PC-9 (cell line): Measurements from ENCODE around the gene PLCB3. TPM values are rescaled to one million over a fixed set of nuclear protein-coding genes. Genes with fewer than 3 reads are reported as not detected.

ENCODE experiments used
- BruUV-seq: library from RNA; stranded (reverse); fragments of 400-500 nt; replicated peaks from 2 replicates; lab custom pipeline; 2021; lab: Mats Ljungman, UMichigan
- CTCF ChIA-PET: fragments of 300-600 bp; sonication (Branson Sonifier 250); formaldehyde crosslinking; loops from one replicate; lab custom pipeline; 2022; ENCODE audit warnings: antibody characterized with exemption; lab: Charles Lee
- POLR2A ChIA-PET: fragments of 300-600 bp; sonication (Branson Sonifier 250); formaldehyde crosslinking; loops from one replicate; lab custom pipeline; 2022; ENCODE audit warnings: antibody characterized with exemption; ENCODE audit not compliant: unreplicated experiment; lab: Charles Lee
- DNase-seq, 2 experiments: peaks; one replicate each; pipeline versions ENCODE4 v3.0.0 to v3.0.0-alpha.2; 2015 to 2022; ENCODE audit warnings: mixed read lengths in 1 of 2
- H2AFZ ChIP-seq: fragments of 200-600 bp; sonication (generic); 2 replicates; pipeline ENCODE4 v1.8.1; 2017; ENCODE audit warnings: antibody characterized with exemption
- H3F3A ChIP-seq: fragments of 200-600 bp; sonication (generic); 2 replicates; pipeline ENCODE4 v1.8.1; 2017; ENCODE audit warnings: antibody characterized with exemption, mild to moderate bottlenecking, low read depth; ENCODE audit not compliant: insufficient read depth
- H3K27ac ChIP-seq: fragments of 200-600 bp; sonication (generic); 2 replicates; pipeline ENCODE4 v1.6.1; 2016; ENCODE audit warnings: mixed run types
- H3K27me3 ChIP-seq: fragments of 200-600 bp; sonication (generic); 2 replicates; pipeline ENCODE4 v1.6.1; 2016; ENCODE audit warnings: low read depth, mixed run types; ENCODE audit not compliant: insufficient read depth
- H3K36me3 ChIP-seq: fragments of 200-600 bp; sonication (generic); 2 replicates; pipeline ENCODE4 v1.6.1; 2016; ENCODE audit warnings: low read depth, mixed run types
- H3K4me1 ChIP-seq: fragments of 200-600 bp; sonication (generic); replicated peaks from 2 replicates; pipeline ENCODE4 v1.6.1; 2016; ENCODE audit warnings: mixed run types; ENCODE audit not compliant: insufficient read depth
- H3K4me2 ChIP-seq: fragments of 200-600 bp; sonication (generic); 2 replicates; pipeline ENCODE4 v1.6.1; 2017; ENCODE audit warnings: mixed run types
- H3K4me3 ChIP-seq: fragments of 200-600 bp; sonication (generic); 2 replicates; pipeline ENCODE4 v1.6.1; 2016; ENCODE audit warnings: mixed run types
- H3K79me2 ChIP-seq: fragments of 200-600 bp; sonication (generic); 2 replicates; pipeline ENCODE4 v1.6.1; 2017; ENCODE audit warnings: low read depth, mixed run types
- H3K9me2 ChIP-seq: fragments of 200-600 bp; sonication (generic); 2 replicates; pipeline ENCODE4 v1.8.1; 2017; ENCODE audit warnings: mild to moderate bottlenecking; ENCODE audit not compliant: insufficient read depth
- H3K9me3 ChIP-seq: fragments of 200-600 bp; sonication (generic); 2 replicates; pipeline ENCODE4 v1.8.1; 2016; ENCODE audit warnings: low read depth; ENCODE audit not compliant: insufficient read depth
- H4K20me1 ChIP-seq: fragments of 200-600 bp; sonication (generic); 2 replicates; pipeline ENCODE4 v1.8.1; 2017; ENCODE audit not compliant: insufficient read depth
- EZH2 ChIP-seq: fragments of 200-600 bp; sonication (generic); IDR thresholded peaks from 2 replicates; pipeline ENCODE4 v1.8.0; 2017; ENCODE audit warnings: antibody characterized with exemption, low read depth
- intact Hi-C: fragments of 100-400 bp; cut with micrococcal nuclease; formaldehyde crosslinking; loops from one replicate; pipeline ENCODE4 v1.10.0; 2022; ENCODE audit not compliant: unreplicated experiment
- total RNA-seq: library from RNA; stranded (reverse); gene quantifications from 2 replicates; pipeline ENCODE4 v1.2.3, GENCODE V29; 2021
- TF ChIP-seq, protein P1 (sequence below): fragments of 200-600 bp; sonication (generic); conservative IDR thresholded peaks from 2 replicates; pipeline ENCODE4 v1.6.1; 2017; ENCODE audit warnings: mixed run types, antibody characterized with exemption, mild to moderate bottlenecking, moderate library complexity

The PLCB3 gene
- total RNA-seq, 1 experiment from 2014 or later = 79.6 TPM

DNA sequence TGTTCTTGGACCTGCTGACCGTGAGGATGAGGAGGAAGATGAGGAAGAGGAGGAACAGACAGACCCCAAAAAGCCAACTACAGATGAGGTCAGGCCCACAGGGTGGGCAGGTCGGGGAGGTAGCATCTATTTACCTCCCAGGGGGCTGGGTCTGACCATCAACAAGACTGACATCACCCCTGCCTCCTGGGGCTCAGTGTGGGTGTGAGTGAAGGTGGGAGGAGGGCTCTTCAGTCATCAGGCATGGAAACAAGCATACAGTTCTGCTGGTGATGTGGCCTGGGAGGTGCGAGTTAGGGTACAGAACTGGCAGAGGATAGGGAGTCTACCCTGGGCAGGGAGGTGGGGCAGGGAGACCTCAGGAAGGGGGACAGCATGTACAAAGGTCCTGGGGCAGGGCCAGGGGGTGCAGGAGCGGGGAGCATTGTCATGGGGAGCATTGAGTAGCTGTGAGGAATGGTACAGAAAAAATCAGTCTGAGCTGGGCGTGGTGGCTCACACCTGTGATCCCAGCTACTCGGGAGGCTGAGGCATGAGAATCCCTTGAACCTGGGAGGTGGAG, 8.9 kb downstream of the PLCB3 start:
- ChIA-PET POLR2A (no interaction called here), CTCF (interaction anchor here (0.7 kb wide), 1 partner anchor 23 kb away, joined by 3 read pairs; no protein-coding TSS in a partner anchor)
- no TSS peak for BruUV-seq
- Histone ChIP-seq H4K20me1 (no peaks in the 10 kb centered on the region), H2AFZ (no peak overlapping the region), H3K27ac (no peak overlapping the region), H3F3A (peaks cover 6% of the 10 kb centered on the region; the same call in 1 of the 2 replicates), H3K4me3 (no peak overlapping the region), H3K9me3 (no peaks in the 10 kb centered on the region), H3K4me2 (no peak overlapping the region), H3K4me1 (no peaks in the 10 kb centered on the region), H3K79me2 (no peaks in the 10 kb centered on the region), H3K9me2 (no peaks in the 10 kb centered on the region), H3K27me3 (no peaks in the 10 kb centered on the region), H3K36me3 (peaks cover 14% of the 10 kb centered on the region; the same call in 1 of the 2 replicates)
- intact Hi-C loops = no loop called here
- TF ChIP-seq, protein P1, sequence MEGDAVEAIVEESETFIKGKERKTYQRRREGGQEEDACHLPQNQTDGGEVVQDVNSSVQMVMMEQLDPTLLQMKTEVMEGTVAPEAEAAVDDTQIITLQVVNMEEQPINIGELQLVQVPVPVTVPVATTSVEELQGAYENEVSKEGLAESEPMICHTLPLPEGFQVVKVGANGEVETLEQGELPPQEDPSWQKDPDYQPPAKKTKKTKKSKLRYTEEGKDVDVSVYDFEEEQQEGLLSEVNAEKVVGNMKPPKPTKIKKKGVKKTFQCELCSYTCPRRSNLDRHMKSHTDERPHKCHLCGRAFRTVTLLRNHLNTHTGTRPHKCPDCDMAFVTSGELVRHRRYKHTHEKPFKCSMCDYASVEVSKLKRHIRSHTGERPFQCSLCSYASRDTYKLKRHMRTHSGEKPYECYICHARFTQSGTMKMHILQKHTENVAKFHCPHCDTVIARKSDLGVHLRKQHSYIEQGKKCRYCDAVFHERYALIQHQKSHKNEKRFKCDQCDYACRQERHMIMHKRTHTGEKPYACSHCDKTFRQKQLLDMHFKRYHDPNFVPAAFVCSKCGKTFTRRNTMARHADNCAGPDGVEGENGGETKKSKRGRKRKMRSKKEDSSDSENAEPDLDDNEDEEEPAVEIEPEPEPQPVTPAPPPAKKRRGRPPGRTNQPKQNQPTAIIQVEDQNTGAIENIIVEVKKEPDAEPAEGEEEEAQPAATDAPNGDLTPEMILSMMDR = no peak
- TF ChIP-seq EZH2 = no peak
- peak in 1 of 2 experiments; percentile 31 for DNase-seq

DNA sequence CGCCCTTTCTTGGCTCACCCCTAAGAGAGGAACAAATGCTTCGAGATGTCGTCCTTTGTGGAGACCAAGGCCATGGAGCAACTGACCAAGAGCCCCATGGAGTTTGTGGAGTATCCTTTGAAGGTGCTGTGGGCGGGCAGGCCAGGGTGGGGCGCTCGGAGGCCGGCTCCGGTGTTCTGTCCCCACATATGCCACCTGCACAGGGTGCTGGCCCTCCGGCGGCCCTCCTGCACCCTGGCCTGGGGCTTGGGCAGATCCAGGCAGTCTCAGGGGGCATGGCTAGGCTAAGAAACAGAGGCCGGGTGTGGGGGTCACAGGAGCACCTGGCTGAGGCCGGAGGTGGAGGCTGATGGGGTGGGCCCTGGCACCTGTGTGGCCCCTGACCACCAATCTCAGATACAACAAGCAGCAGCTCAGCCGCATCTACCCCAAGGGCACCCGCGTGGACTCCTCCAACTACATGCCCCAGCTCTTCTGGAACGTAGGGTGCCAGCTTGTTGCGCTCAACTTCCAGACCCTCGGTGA, 10.3 kb downstream of the PLCB3 start:
- no peaks in the 10 kb centered on the region for H4K20me1 ChIP-seq
- BruUV-seq = no TSS peak
- H3K4me2 ChIP-seq = no peak overlapping the region
- POLR2A ChIA-PET = no interaction called here
- H3K9me3 ChIP-seq = no peaks in the 10 kb centered on the region
- H3K9me2 ChIP-seq = no peaks in the 10 kb centered on the region
- CTCF ChIA-PET = no interaction called here
- H3K4me3 ChIP-seq = no peak overlapping the region
- H3K27me3 ChIP-seq = no peaks in the 10 kb centered on the region
- no peak overlapping the region for H3K27ac ChIP-seq
- no peaks in the 10 kb centered on the region for H3K4me1 ChIP-seq
- intact Hi-C loops = no loop called here
- H3F3A ChIP-seq = peaks cover 6% of the 10 kb centered on the region; the same call in 1 of the 2 replicates
- no peaks in the 10 kb centered on the region for H3K79me2 ChIP-seq
- peaks cover 10% of the 10 kb centered on the region; the same call in 1 of the 2 replicates for H3K36me3 ChIP-seq
- TF ChIP-seq EZH2 = no peak
- TF ChIP-seq, protein P1 = no peak
- no peak for DNase-seq
- H2AFZ ChIP-seq = no peak overlapping the region

DNA sequence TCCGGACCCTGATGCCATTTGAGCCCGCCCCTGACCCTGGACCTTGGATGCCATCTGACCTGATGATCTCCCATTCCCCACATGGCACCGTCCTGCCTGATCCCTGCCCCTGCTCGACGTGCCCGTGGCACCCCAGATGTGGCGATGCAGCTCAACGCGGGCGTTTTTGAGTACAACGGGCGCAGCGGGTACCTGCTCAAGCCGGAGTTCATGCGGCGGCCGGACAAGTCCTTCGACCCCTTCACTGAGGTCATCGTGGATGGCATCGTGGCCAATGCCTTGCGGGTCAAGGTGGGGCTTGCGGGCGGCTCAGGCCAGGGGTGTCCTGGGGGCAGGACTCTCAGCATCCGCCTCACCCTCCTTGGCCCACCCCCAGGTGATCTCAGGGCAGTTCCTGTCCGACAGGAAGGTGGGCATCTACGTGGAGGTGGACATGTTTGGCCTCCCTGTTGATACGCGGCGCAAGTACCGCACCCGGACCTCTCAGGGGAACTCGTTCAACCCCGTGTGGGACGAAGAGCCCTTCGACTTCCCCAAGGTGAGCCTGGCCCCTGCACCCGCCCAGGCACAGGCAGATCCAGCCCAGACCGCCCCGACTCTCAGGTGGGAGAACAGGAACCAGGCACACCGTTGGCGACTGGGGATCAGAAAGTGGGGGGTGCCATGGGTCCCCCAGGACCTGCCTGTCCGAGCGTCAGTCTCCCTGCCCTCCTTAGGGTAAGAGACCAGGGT, 11.1 kb downstream of the PLCB3 start:
- no peak overlapping the region for H2AFZ ChIP-seq

More for the DNA sequence above, 11.1 kb downstream of the PLCB3 start:
- Histone ChIP-seq H3K4me1 (no peaks in the 10 kb centered on the region), H3K4me2 (no peak overlapping the region), H3K36me3 (peaks cover 9% of the 10 kb centered on the region; the same call in 1 of the 2 replicates), H3K9me2 (no peaks in the 10 kb centered on the region), H3K27ac (no peak overlapping the region), H3F3A (peaks cover 10% of the 10 kb centered on the region), H4K20me1 (no peaks in the 10 kb centered on the region), H3K27me3 (no peaks in the 10 kb centered on the region), H3K9me3 (no peaks in the 10 kb centered on the region), H3K79me2 (no peaks in the 10 kb centered on the region), H3K4me3 (no peak overlapping the region)
- DNase-seq = peak in 1 of 2 experiments; percentile 34
- ChIA-PET CTCF (no interaction called here), POLR2A (no interaction called here)
- no TSS peak for BruUV-seq
- TF ChIP-seq, protein P1 = no peak
- TF ChIP-seq EZH2 = no peak
- intact Hi-C loops = no loop called here
